AG04450 (cell line): ENCODE results near the gene STYXL1. TPM values are rescaled to one million over a fixed set of nuclear protein-coding genes. Genes with fewer than 3 reads are reported as not detected.
"Not testable (repeated sequence)": the region's sequence is repeated elsewhere in the genome, so short reads cannot be mapped to it uniquely, and the experiment has no call there.

ENCODE experiments used
- CTCF ChIA-PET: fragments of 300-600, 350-600 bp; formaldehyde crosslinking; extraction: SDS; loops from one replicate; lab custom pipeline; 2022; ENCODE audit warnings: antibody characterized with exemption, inconsistent platforms; lab: Charles Lee
- POLR2A ChIA-PET: fragments of 350-600 bp; formaldehyde crosslinking; extraction: SDS; loops from one replicate; lab custom pipeline; 2021; ENCODE audit warnings: antibody characterized with exemption, inconsistent platforms; lab: Yijun Ruan, JAX
- DNase-seq: peaks from one replicate; pipeline ENCODE4 v3.0.0-alpha.2; 2011; ENCODE audit warnings: low read depth, low spot score
- H3K27ac ChIP-seq: one replicate; pipeline ENCODE4 v1.5.1; 2012; ENCODE audit warnings: low read depth, low read length, control low read depth
- H3K27me3 ChIP-seq: one replicate; pipeline ENCODE4 v1.6.0; 2012; ENCODE audit warnings: low read length; ENCODE audit not compliant: control insufficient read depth, insufficient read depth
- H3K4me3 ChIP-seq: 2 replicates; pipeline ENCODE4 v1.5.1; 2011; ENCODE audit warnings: mild to moderate bottlenecking, low read depth, low read length, control low read depth
- H3K9me3 ChIP-seq: 2 replicates; pipeline ENCODE4 v1.5.1; 2012; ENCODE audit warnings: low read length; ENCODE audit not compliant: control insufficient read depth, insufficient read depth
- CTCF ChIP-seq: IDR thresholded peaks from 2 replicates; pipeline ENCODE4 v1.5.1; 2011; ENCODE audit warnings: low read depth, low read length, control low read depth, inconsistent platforms
- polyA plus RNA-seq: library from polyadenylated mRNA; depleted of rRNA; stranded (reverse); fragments of >200 nt; gene quantifications from 2 replicates; pipeline ENCODE4 v1.2.3, GENCODE V29; 2011

Gene STYXL1
- polyA plus RNA-seq, 1 experiment: 77.0 TPM

GRCh38 chr7:76040126-76040525 is 7.7 kb downstream of the STYXL1 start:
- TF ChIP-seq CTCF: no peak
- Histone ChIP-seq H3K9me3 (no peaks in the 10 kb centered on the region), H3K4me3 (no peak overlapping the region), H3K27me3 (no peaks in the 10 kb centered on the region), H3K27ac (no peak overlapping the region)
- DNase-seq: no peak
- POLR2A ChIA-PET: no interaction called here
- CTCF ChIA-PET: interaction anchor here (2.3 kb wide), 1 partner anchor 20 kb away, joined by 10 read pairs; no protein-coding TSS in a partner anchor

GRCh38 chr7:76037310-76037709 is 10.5 kb downstream of the STYXL1 start:
- CTCF ChIA-PET: interaction anchor here (1.1 kb wide), 2 partner anchors 17 to 26 kb away, joined by 3 to 6 read pairs; no protein-coding TSS in a partner anchor
- no peak for TF ChIP-seq CTCF
- Histone ChIP-seq H3K9me3 (no peaks in the 10 kb centered on the region), H3K27ac (peak overlapping the region; percentile 24), H3K27me3 (no peaks in the 10 kb centered on the region), H3K4me3 (no peak overlapping the region)
- peak; percentile 13 for DNase-seq
- POLR2A ChIA-PET: interaction anchor here (1.0 kb wide), 1 partner anchor 10 kb away, joined by 4 read pairs; the partner anchor contains the start of genes MDH2 and STYXL1

GRCh38 chr7:76031964-76032363 is 15.8 kb downstream of the STYXL1 start:
- Histone ChIP-seq H3K27ac (no peak overlapping the region), H3K27me3 (no peaks in the 10 kb centered on the region), H3K4me3 (no peak overlapping the region), H3K9me3 (no peaks in the 10 kb centered on the region)
- ChIA-PET CTCF (interaction anchor here (1.7 kb wide), 1 partner anchor 11 kb away, joined by 8 read pairs; no protein-coding TSS in a partner anchor), POLR2A (no interaction called here)
- no peak for TF ChIP-seq CTCF
- DNase-seq: no peak

- H3K4me3 ChIP-seq, H3K27ac ChIP-seq, H3K9me3 ChIP-seq, POLR2A ChIA-PET, H3K27me3 ChIP-seq, DNase-seq: not testable (repeated sequence)
- CTCF ChIA-PET: interaction anchor here (1.4 to 1.7 kb wide), 2 partner anchors 9 to 284 kb away, joined by 7 to 9 read pairs; no protein-coding TSS in a partner anchor
Observed at GRCh38 chr7:76029682-76030081, 18.1 kb downstream of the STYXL1 start.

- no peak for TF ChIP-seq CTCF
- no peak overlapping the region for H3K27ac ChIP-seq
- H3K4me3 ChIP-seq: no peak overlapping the region
- ChIA-PET POLR2A (no interaction called here), CTCF (interaction anchor here (0.9 kb wide), 1 partner anchor 249 kb away, joined by 3 read pairs; no protein-coding TSS in a partner anchor)
- H3K9me3 ChIP-seq: no peaks in the 10 kb centered on the region
- no peak for DNase-seq
- H3K27me3 ChIP-seq: no peaks in the 10 kb centered on the region
Observed at GRCh38 chr7:76023002-76023401, 24.8 kb downstream of the STYXL1 start.
